Neural progenitor cell (in vitro differentiated cells): ENCODE measurements around the gene UBLCP1. TPM values are rescaled to one million over a fixed set of nuclear protein-coding genes. Genes with fewer than 3 reads are reported as not detected.

Experiments
- DNase-seq: peaks from one replicate; pipeline ENCODE4 v3.0.0-alpha.2; 2016; ENCODE audit warnings: low spot score
- H2AFZ ChIP-seq: fragments of 200-600 bp; sonication (generic); replicated peaks from 2 replicates; pipeline ENCODE4 v1.6.1; 2016; ENCODE audit warnings: antibody characterized with exemption
- H3F3A ChIP-seq: fragments of 200-600 bp; sonication (generic); 2 replicates; pipeline ENCODE4 v1.6.1; 2016; ENCODE audit warnings: antibody characterized with exemption, low read depth
- H3K27ac ChIP-seq: fragments of 200-600 bp; sonication (generic); 2 replicates; pipeline ENCODE4 v1.5.1; 2016; ENCODE audit warnings: mild to moderate bottlenecking
- H3K27me3 ChIP-seq: fragments of 200-600 bp; sonication (generic); 2 replicates; pipeline ENCODE4 v1.6.1; 2016; ENCODE audit warnings: mild to moderate bottlenecking, moderate library complexity
- H3K36me3 ChIP-seq: fragments of 200-600 bp; sonication (generic); 2 replicates; pipeline ENCODE4 v1.5.1; 2016
- H3K4me1 ChIP-seq: fragments of 200-600 bp; sonication (generic); 2 replicates; pipeline ENCODE4 v1.6.1; 2016; ENCODE audit warnings: mixed run types
- H3K4me2 ChIP-seq: fragments of 200-600 bp; sonication (generic); 2 replicates; pipeline ENCODE4 v1.6.1; 2016
- H3K4me3 ChIP-seq: fragments of 200-600 bp; sonication (generic); 2 replicates; pipeline ENCODE4 v1.5.1; 2016
- H3K79me2 ChIP-seq: fragments of 200-600 bp; sonication (generic); 2 replicates; pipeline ENCODE4 v1.6.1; 2016; ENCODE audit warnings: low read depth
- H3K9ac ChIP-seq: fragments of 200-600 bp; sonication (generic); 2 replicates; pipeline ENCODE4 v1.6.1; 2016
- H3K9me3 ChIP-seq: fragments of 200-600 bp; sonication (generic); 2 replicates; pipeline ENCODE4 v1.5.1; 2016; ENCODE audit warnings: low read depth
- H4K20me1 ChIP-seq: fragments of 200-600 bp; sonication (generic); 2 replicates; pipeline ENCODE4 v1.6.1; 2016; ENCODE audit warnings: low read depth
- H3K27ac Mint-ChIP-seq: 3 replicates; pipeline ENCODE4 v1.8.0; 2021; ENCODE audit warnings: mixed read lengths
- H3K27me3 Mint-ChIP-seq: 2 replicates; pipeline ENCODE4 v1.8.0; 2022; ENCODE audit warnings: low read depth, mild to moderate bottlenecking, inconsistent platforms, moderate library complexity, mixed read lengths; ENCODE audit not compliant: insufficient read depth
- H3K36me3 Mint-ChIP-seq: 3 replicates; pipeline ENCODE4 v1.8.0; 2021; ENCODE audit warnings: mixed read lengths
- H3K4me1 Mint-ChIP-seq: 3 replicates; pipeline ENCODE4 v1.8.0; 2021; ENCODE audit warnings: mixed read lengths
- H3K4me3 Mint-ChIP-seq: 3 replicates; pipeline ENCODE4 v1.8.0; 2021; ENCODE audit warnings: mild to moderate bottlenecking, moderate library complexity, mixed read lengths
- H3K9me3 Mint-ChIP-seq: 3 replicates; pipeline ENCODE4 v1.8.0; 2020; ENCODE audit warnings: mixed read lengths
- EZH2 ChIP-seq: fragments of 200-600 bp; sonication (generic); IDR thresholded peaks from 2 replicates; pipeline ENCODE4 v1.6.1; 2017; ENCODE audit warnings: antibody characterized with exemption, mild to moderate bottlenecking, moderate library complexity
- EZH2phosphoT487 ChIP-seq: fragments of 200-600 bp; sonication (generic); IDR thresholded peaks from 2 replicates; pipeline ENCODE4 v1.6.1; 2017; ENCODE audit warnings: antibody characterized with exemption
- total RNA-seq: library from RNA; depleted of rRNA; stranded (reverse); fragments of >200 nt; gene quantifications from 2 replicates; pipeline ENCODE4 v1.2.3, GENCODE V29; 2015; ENCODE audit warnings: low replicate concordance
- TF ChIP-seq, protein P1 (sequence below): fragments of 200-600 bp; sonication (generic); IDR thresholded peaks from 2 replicates; pipeline ENCODE4 v1.5.1; 2017; ENCODE audit warnings: antibody characterized with exemption, mild to moderate bottlenecking

Gene UBLCP1
- total RNA-seq, 1 donor from 2014 or later: 79.1 TPM

- H3K27me3 Mint-ChIP-seq: peaks cover 6% of the 10 kb centered on the region
- H3K27ac Mint-ChIP-seq: no peak overlapping the region
- no peaks in the 10 kb centered on the region for H3K4me1 ChIP-seq
- no peak for DNase-seq
- no peak overlapping the region for H3K27ac ChIP-seq
- no peaks in the 10 kb centered on the region for H3K9me3 Mint-ChIP-seq
- H3K4me3 ChIP-seq: no peak overlapping the region
- TF ChIP-seq, protein P1, sequence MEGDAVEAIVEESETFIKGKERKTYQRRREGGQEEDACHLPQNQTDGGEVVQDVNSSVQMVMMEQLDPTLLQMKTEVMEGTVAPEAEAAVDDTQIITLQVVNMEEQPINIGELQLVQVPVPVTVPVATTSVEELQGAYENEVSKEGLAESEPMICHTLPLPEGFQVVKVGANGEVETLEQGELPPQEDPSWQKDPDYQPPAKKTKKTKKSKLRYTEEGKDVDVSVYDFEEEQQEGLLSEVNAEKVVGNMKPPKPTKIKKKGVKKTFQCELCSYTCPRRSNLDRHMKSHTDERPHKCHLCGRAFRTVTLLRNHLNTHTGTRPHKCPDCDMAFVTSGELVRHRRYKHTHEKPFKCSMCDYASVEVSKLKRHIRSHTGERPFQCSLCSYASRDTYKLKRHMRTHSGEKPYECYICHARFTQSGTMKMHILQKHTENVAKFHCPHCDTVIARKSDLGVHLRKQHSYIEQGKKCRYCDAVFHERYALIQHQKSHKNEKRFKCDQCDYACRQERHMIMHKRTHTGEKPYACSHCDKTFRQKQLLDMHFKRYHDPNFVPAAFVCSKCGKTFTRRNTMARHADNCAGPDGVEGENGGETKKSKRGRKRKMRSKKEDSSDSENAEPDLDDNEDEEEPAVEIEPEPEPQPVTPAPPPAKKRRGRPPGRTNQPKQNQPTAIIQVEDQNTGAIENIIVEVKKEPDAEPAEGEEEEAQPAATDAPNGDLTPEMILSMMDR: no peak
- no peak for TF ChIP-seq EZH2phosphoT487
- TF ChIP-seq EZH2: no peak
- H3K9me3 ChIP-seq: no peaks in the 10 kb centered on the region
- H3F3A ChIP-seq: no peaks in the 10 kb centered on the region
- no peak overlapping the region for H2AFZ ChIP-seq
- H3K79me2 ChIP-seq: no peaks in the 10 kb centered on the region
- H4K20me1 ChIP-seq: no peaks in the 10 kb centered on the region
- H3K36me3 ChIP-seq: no peaks in the 10 kb centered on the region
- no peak overlapping the region for H3K4me3 Mint-ChIP-seq
- no peaks in the 10 kb centered on the region for H3K36me3 Mint-ChIP-seq
- H3K4me2 ChIP-seq: no peak overlapping the region
- H3K9ac ChIP-seq: no peak overlapping the region
- no peaks in the 10 kb centered on the region for H3K4me1 Mint-ChIP-seq
- H3K27me3 ChIP-seq: no peaks in the 10 kb centered on the region
These were observed 56.3 kb downstream of the UBLCP1 start for GRCh38 chr5:159319363-159319762.

- no peaks in the 10 kb centered on the region for H3K27me3 ChIP-seq
- Mint-ChIP-seq H3K27me3 (peaks cover 6% of the 10 kb centered on the region), H3K4me3 (no peak overlapping the region), H3K4me1 (no peaks in the 10 kb centered on the region), H3K36me3 (no peaks in the 10 kb centered on the region), H3K27ac (no peak overlapping the region), H3K9me3 (no peaks in the 10 kb centered on the region)
- H3K36me3 ChIP-seq: no peaks in the 10 kb centered on the region
- no peaks in the 10 kb centered on the region for H3K9me3 ChIP-seq
- no peak overlapping the region for H3K9ac ChIP-seq
- H4K20me1 ChIP-seq: no peaks in the 10 kb centered on the region
- no peaks in the 10 kb centered on the region for H3F3A ChIP-seq
- H3K4me1 ChIP-seq: no peaks in the 10 kb centered on the region
- H3K79me2 ChIP-seq: no peaks in the 10 kb centered on the region
- no peak overlapping the region for H2AFZ ChIP-seq
- no peak overlapping the region for H3K27ac ChIP-seq
- TF ChIP-seq EZH2 (no peak), EZH2phosphoT487 (no peak)
- TF ChIP-seq, protein P1: no peak
- H3K4me3 ChIP-seq: no peak overlapping the region
- DNase-seq: no peak
- H3K4me2 ChIP-seq: no peak overlapping the region
These were observed 56.7 kb downstream of the UBLCP1 start for GRCh38 chr5:159319832-159320231.

DNA sequence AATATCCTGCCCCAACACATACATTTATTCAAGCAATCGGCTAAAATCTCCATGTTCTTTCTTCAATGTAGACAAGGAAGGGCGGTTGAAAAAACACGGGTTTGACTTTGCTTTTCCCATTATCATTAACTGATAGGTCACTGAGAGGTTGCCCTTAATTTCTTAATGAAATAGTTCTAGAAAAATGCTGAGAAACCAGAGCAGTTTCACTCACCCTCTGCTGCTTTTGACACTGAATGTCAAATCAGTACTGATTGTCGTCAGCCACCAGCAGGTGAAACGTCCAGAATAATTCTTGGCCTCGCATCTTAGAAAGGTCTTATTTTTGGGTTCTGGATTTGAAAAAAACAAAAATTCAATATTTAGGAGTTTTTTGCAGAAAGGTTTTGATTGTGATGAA, 59.1 kb downstream of the UBLCP1 start:
- Histone ChIP-seq H3K79me2 (no peaks in the 10 kb centered on the region), H3K4me2 (no peak overlapping the region), H2AFZ (no peak overlapping the region), H3K9ac (no peak overlapping the region), H3K36me3 (no peaks in the 10 kb centered on the region), H3K27ac (no peak overlapping the region), H3K4me1 (no peaks in the 10 kb centered on the region), H3K27me3 (no peaks in the 10 kb centered on the region), H3K9me3 (no peaks in the 10 kb centered on the region), H3K4me3 (no peak overlapping the region), H4K20me1 (no peaks in the 10 kb centered on the region), H3F3A (no peaks in the 10 kb centered on the region)
- H3K4me1 Mint-ChIP-seq: no peaks in the 10 kb centered on the region
- H3K27ac Mint-ChIP-seq: no peak overlapping the region
- H3K4me3 Mint-ChIP-seq: no peak overlapping the region
- H3K9me3 Mint-ChIP-seq: no peaks in the 10 kb centered on the region
- DNase-seq: no peak
- TF ChIP-seq, protein P1: no peak
- no peak for TF ChIP-seq EZH2phosphoT487
- TF ChIP-seq EZH2: no peak
- H3K27me3 Mint-ChIP-seq: peaks cover 2% of the 10 kb centered on the region
- no peaks in the 10 kb centered on the region for H3K36me3 Mint-ChIP-seq
